ACC112 (cell line): Measurements from ENCODE around the gene DIPK1B.
A peak's percentile ranks its signal among the peaks of the same experiment; 100 is the strongest.

Source experiments
- H2AFZ ChIP-seq: fragments of 200-600 bp; sonication (generic); one replicate; pipeline ENCODE4 v1.6.0; 2017; ENCODE audit warnings: antibody characterized with exemption, low read length; ENCODE audit not compliant: unreplicated experiment
- H3K27ac ChIP-seq: fragments of 200-600 bp; sonication (generic); 2 replicates; pipeline ENCODE4 v1.5.1; 2014; ENCODE audit warnings: low read depth, mild to moderate bottlenecking, antibody characterized with exemption, low read length, moderate library complexity
- H3K27me3 ChIP-seq: fragments of 200-600 bp; sonication (generic); 2 replicates; pipeline ENCODE4 v1.6.1; 2014; ENCODE audit warnings: mild to moderate bottlenecking, antibody characterized with exemption, low read length, moderate library complexity, mixed read lengths; ENCODE audit not compliant: insufficient read depth
- H3K36me3 ChIP-seq: fragments of 200-600 bp; sonication (generic); 2 replicates; pipeline ENCODE4 v1.6.1; 2016; ENCODE audit warnings: mild to moderate bottlenecking, antibody characterized with exemption, low read length, moderate library complexity, mixed read lengths; ENCODE audit not compliant: insufficient read depth
- H3K4me1 ChIP-seq: fragments of 200-600 bp; sonication (generic); one replicate; pipeline ENCODE4 v1.6.1; 2016; ENCODE audit warnings: low read length, mixed read lengths; ENCODE audit not compliant: insufficient read depth, unreplicated experiment, control insufficient read depth
- H3K4me3 ChIP-seq: fragments of 200-600 bp; sonication (generic); 2 replicates; pipeline ENCODE4 v1.5.1; 2014; ENCODE audit warnings: mild to moderate bottlenecking, low read depth, low read length
- H3K79me2 ChIP-seq: fragments of 200-600 bp; sonication (generic); one replicate; pipeline ENCODE4 v1.6.0; 2016; ENCODE audit warnings: low read length; ENCODE audit not compliant: control insufficient read depth, unreplicated experiment, insufficient read depth

The DIPK1B gene

DNA sequence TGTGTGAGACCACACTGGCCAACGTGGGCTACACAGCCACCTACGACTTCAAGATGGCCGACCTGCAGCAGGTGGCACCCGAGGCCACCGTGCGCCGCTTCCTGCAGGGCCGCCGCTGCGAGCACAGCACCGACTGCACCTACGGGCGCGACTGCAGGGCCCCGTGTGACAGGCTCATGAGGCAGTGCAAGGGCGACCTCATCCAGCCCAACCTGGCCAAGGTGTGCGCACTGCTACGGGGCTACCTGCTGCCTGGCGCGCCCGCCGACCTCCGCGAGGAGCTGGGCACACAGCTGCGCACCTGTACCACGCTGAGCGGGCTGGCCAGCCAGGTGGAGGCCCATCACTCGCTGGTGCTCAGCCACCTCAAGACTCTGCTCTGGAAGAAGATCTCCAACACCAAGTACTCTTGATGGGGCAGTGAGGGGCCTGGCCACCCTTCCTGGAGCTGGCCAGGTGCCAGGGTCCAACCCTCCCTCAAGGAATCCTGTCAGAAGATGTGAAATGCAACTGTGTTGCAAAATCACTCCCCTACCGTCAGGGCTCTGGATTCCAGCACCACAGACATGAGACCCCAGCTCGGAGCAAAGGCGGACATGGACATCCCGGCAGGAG is 11.1 kb downstream of the DIPK1B start:
- Histone ChIP-seq H3K4me3 (no peak overlapping the region), H3K36me3 (peaks cover 23% of the 10 kb centered on the region; the same call in 1 of the 2 replicates), H3K4me1 (peaks cover 14% of the 10 kb centered on the region), H3K79me2 (peaks cover 26% of the 10 kb centered on the region), H3K27ac (no peak overlapping the region), H2AFZ (no peak overlapping the region), H3K27me3 (no peaks in the 10 kb centered on the region)

DNA sequence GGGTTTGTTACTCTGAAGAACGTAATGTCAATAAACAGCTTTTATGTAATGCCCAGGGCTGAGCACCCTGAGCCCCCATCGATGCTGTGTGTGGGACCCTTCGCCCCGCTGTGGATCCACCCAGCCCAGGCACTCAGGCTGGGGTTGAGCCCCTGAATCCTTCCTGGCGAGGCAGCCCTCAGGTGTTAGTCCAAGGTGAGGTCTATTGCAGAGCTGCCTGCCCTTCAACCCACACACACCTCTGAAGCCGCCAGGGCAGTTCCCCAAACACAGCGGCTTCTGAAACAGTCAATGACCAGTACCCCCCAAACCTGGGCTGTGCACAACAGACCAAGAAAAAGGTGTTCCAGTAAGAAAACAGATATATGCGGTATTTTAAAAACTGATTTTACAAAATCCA is 11.6 kb downstream of the DIPK1B start:
- Histone ChIP-seq H3K36me3 (peaks cover 23% of the 10 kb centered on the region; the same call in 1 of the 2 replicates), H3K27ac (no peak overlapping the region), H3K79me2 (peaks cover 27% of the 10 kb centered on the region), H2AFZ (no peak overlapping the region), H3K4me3 (no peak overlapping the region), H3K4me1 (peaks cover 16% of the 10 kb centered on the region), H3K27me3 (no peaks in the 10 kb centered on the region)

DNA sequence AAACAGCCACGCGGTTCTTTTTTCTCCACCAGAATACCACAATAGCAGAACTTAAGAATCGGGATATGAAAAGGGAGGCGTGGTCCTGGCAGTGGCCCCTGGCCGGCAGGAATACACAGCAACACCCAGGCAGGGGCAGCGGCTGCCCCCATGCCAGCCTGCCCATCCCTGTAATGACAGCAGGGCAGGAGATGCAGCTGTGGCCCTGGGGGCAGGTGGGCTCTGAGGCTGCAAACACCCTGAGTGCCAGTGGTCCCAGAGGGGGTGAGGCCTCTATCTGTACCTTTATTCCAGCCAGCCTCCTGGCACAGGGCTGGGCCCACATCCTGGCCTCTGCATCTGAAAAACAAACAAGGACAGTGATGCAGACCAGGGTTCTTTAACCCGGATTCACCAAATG is 12.4 kb downstream of the DIPK1B start:
- H3K79me2 ChIP-seq = peaks cover 35% of the 10 kb centered on the region

DNA sequence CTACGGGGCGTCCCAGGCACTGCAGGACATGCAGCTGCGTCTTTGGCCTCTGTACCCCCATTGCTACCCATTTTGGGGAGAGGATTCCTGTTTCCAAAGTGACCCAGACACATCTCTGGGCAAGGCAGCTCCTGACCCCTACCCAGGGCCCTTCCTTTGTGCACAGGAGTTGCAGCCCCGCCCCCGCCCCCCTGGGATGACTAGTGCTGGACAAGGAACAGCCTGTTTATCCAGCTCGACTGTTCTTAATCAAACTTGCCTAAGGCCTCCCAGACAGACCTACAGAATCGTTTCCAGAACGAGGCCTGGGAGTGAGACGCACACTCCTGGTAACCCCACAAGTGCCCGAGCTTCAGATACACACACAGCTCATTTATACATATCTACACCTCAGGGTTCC is 13.2 kb downstream of the DIPK1B start:
- Histone ChIP-seq H3K36me3 (peaks cover 23% of the 10 kb centered on the region; the same call in 1 of the 2 replicates), H3K27me3 (no peaks in the 10 kb centered on the region), H3K4me3 (peak overlapping the region; percentile 99), H2AFZ (no peak overlapping the region), H3K79me2 (peaks cover 42% of the 10 kb centered on the region), H3K27ac (no peak overlapping the region), H3K4me1 (peaks cover 20% of the 10 kb centered on the region)

More for the DNA sequence above, 12.4 kb downstream of the DIPK1B start:
- Histone ChIP-seq H3K36me3 (peaks cover 23% of the 10 kb centered on the region; the same call in 1 of the 2 replicates), H2AFZ (no peak overlapping the region), H3K27me3 (no peaks in the 10 kb centered on the region), H3K4me3 (no peak overlapping the region), H3K27ac (no peak overlapping the region), H3K4me1 (peaks cover 20% of the 10 kb centered on the region)

DNA sequence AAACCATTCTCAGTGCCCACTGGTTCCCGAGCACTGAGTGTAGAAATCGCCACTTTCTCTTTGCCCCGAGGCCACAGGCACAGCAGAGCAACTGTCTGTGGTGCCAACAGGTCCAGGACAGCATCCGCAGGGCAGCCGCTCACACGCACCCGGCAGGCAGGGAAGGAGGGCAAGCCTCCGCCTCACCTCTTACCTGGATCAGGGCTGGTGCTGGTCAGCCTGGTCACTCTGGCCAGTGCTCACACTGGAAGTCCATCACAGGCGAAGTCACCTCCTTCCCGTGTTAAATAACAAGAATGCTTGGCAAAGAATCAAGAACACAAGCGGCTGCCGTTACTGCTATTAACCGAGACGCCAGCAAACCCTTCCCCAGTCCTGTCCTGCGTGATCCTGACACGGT is 13.7 kb downstream of the DIPK1B start:
- Histone ChIP-seq H3K4me3 (peak overlapping the region; percentile 99), H3K27me3 (no peaks in the 10 kb centered on the region), H3K27ac (no peak overlapping the region), H3K36me3 (peaks cover 23% of the 10 kb centered on the region; the same call in 1 of the 2 replicates), H2AFZ (no peak overlapping the region), H3K79me2 (peaks cover 42% of the 10 kb centered on the region), H3K4me1 (peaks cover 20% of the 10 kb centered on the region)

DNA sequence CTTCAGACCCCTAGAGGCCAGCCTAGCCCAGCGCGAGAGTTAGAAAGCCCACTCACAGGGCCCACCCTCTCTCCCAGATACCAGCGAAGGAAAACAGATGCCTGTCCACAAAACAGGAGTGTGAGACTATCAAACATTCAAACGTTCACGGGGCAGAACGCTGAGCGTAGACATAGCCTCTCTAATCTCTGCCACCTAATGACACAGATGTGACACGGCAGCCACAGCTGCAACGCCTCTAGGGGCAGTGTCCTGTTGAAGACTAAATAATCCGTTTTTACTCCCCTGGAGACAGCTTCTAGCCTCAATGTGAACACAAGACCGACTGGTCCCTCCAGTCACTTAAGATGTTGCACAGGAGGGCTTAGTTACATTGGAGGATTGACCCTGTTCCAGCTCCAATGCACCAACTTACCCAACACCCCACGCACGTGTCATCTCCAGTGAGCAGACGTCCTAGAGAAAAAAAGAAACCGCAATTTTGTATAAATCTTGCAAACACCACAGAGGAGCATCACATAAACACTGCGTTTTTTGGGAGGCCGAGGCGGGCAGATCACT is 14.3 kb downstream of the DIPK1B start:
- no peak overlapping the region for H3K27ac ChIP-seq
- H3K4me1 ChIP-seq = peaks cover 20% of the 10 kb centered on the region
- no peaks in the 10 kb centered on the region for H3K27me3 ChIP-seq
- peak overlapping the region; percentile 99 for H3K4me3 ChIP-seq
- H3K79me2 ChIP-seq = peaks cover 42% of the 10 kb centered on the region
- H3K36me3 ChIP-seq = peaks cover 23% of the 10 kb centered on the region; the same call in 1 of the 2 replicates
- H2AFZ ChIP-seq = no peak overlapping the region

DNA sequence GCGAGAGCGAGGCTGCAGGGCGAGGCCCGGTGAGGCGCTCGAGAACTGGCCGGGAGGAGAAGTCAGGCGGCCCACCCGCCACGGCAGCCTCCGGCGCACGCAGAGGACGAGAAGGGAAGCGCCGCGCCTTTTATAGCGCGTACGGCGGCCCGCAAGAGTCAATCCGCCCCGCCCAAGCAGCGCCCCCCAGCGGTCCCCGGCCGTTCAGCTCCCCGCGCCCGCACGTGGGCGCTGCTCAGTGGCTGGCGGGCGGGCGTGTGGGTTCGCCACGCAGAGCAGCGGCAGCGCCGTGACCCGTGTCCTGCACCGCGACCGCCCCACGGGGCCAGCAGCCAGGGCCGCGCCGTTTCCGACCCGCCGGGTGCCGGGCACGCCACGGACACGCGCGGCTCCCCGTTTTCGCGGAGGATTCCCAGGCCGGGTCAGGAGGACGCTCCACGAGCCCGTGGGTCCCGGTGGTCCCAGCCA is 15.7 kb downstream of the DIPK1B start:
- H2AFZ ChIP-seq = peak overlapping the region; percentile 79

DNA sequence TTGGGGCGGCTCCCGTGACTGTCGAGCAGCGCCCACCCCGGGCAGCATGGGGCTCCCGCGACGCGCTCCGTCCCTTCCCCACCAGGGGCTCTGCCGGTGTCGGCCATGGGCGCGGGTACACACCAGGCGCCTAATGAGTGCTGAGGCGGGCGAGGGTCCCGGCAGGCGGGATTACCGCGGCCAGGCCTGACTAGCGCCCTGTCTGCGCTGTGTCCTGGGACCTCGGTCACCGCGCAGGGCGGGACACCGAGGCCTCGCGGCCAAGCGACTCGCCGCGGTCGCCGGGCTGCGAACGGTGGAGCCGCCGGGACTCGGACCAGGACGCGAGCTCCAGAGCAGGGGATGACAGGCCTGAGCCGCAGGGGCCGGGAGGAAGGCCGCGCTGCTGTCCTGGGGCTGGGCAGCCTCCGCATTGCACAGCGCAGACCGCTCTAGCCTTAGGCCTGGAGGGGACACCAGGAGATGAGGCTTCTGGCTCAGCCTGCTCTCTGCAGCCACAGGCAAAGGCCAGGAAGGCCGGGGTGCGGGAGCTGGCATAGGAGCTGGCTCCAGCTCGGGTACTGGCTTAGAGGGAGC is 16.3 kb downstream of the DIPK1B start:
- Histone ChIP-seq H2AFZ (peak overlapping the region; percentile 79), H3K27ac (no peak overlapping the region), H3K79me2 (peaks cover 42% of the 10 kb centered on the region), H3K36me3 (peaks cover 18% of the 10 kb centered on the region; the same call in 1 of the 2 replicates), H3K27me3 (no peaks in the 10 kb centered on the region), H3K4me1 (peaks cover 20% of the 10 kb centered on the region), H3K4me3 (peak overlapping the region; percentile 99)

More for the DNA sequence above, 15.7 kb downstream of the DIPK1B start:
- peaks cover 42% of the 10 kb centered on the region for H3K79me2 ChIP-seq
- peak overlapping the region; percentile 33; the same call in 1 of the 2 replicates for H3K27ac ChIP-seq
- H3K4me3 ChIP-seq = peak overlapping the region; percentile 99
- peaks cover 20% of the 10 kb centered on the region for H3K4me1 ChIP-seq
- H3K36me3 ChIP-seq = peaks cover 23% of the 10 kb centered on the region; the same call in 1 of the 2 replicates
- no peaks in the 10 kb centered on the region for H3K27me3 ChIP-seq

DNA sequence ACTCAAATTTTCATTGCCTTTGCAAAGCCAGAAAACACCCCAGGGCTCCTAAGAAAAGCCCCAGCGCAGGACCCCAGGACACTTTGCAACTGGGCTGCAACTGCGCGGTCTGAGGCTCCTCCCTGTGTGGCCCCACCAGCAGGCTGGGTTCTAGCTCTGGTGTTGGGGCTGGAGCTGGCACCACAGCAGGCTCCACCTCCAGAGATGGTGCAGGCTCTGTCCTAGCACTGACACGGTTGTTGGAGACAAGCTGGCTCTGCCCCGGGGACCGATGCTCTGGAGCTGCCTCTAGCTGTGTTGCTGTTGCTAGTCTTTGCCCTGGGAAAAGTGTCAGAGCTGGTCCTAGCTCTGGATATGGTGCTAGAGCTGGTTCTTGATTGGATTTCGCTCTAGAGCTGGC is 16.8 kb downstream of the DIPK1B start:
- Histone ChIP-seq H3K27me3 (no peaks in the 10 kb centered on the region), H3K27ac (no peak overlapping the region), H3K4me3 (peak overlapping the region; percentile 99), H3K4me1 (peaks cover 20% of the 10 kb centered on the region), H3K36me3 (peaks cover 13% of the 10 kb centered on the region; the same call in 1 of the 2 replicates), H2AFZ (peak overlapping the region; percentile 79), H3K79me2 (peaks cover 42% of the 10 kb centered on the region)

DNA sequence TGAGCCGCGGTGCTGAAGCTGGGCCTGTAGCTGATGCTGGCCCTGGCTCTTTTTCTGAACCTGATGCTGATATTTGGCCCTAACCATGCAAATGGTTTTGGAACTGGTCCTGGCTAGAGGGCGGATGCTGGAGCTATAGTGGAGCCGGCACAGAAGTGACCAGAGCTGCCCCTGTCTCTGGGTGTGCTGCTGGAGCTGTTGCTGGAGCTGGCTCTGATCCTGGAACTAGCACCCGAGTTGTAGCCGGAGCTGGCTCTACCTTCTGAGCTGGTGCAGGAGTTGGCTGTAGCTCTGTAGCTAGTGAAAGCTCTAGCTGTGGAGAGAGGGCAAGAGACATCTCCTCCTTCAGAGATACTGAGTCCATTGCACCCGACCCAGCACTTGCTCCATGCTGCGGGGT is 17.6 kb downstream of the DIPK1B start:
- Histone ChIP-seq H2AFZ (no peak overlapping the region), H3K27ac (no peak overlapping the region), H3K4me1 (peaks cover 20% of the 10 kb centered on the region), H3K36me3 (peaks cover 10% of the 10 kb centered on the region; the same call in 1 of the 2 replicates), H3K27me3 (no peaks in the 10 kb centered on the region), H3K79me2 (peaks cover 42% of the 10 kb centered on the region), H3K4me3 (peak overlapping the region; percentile 99; the same call in 1 of the 2 replicates)
